K562 (cell line): Measurements from ENCODE around the gene TACC3. TPM values are rescaled to one million over a fixed set of nuclear protein-coding genes. Genes with fewer than 3 reads are reported as not detected.
A peak's percentile ranks its signal among the peaks of the same experiment; 100 is the strongest.

Source experiments
- EWSR1 ChIP-seq: fragments of 450-650 bp; IDR thresholded peaks from 2 replicates; pipeline ENCODE4 v1.6.1; 2018; ENCODE audit warnings: borderline replicate concordance, mild to moderate bottlenecking, low read depth, moderate library complexity; ENCODE audit not compliant: partially characterized antibody
- GABPA ChIP-seq: fragments of 200-800 bp; sonication (Bioruptor generic); conservative IDR thresholded peaks from 2 replicates; pipeline ENCODE4 v1.6.1; 2016; ENCODE audit warnings: low read depth, missing genetic modification characterization, missing compliant biosample characterization
- KDM4B ChIP-seq, 2 experiments: fragments of 450-650 bp in 1 of 2; sonication (generic) in 1 of 2; IDR thresholded peaks; 2 replicates each; pipeline ENCODE4 v1.6.1; 2016 to 2017; ENCODE audit warnings: borderline replicate concordance in 2 of 2, antibody characterized with exemption in 1 of 2, low read depth in 1 of 2, mild to moderate bottlenecking in 1 of 2
- TARDBP ChIP-seq: fragments of 450-650 bp; IDR thresholded peaks from 2 replicates; pipeline ENCODE4 v1.6.1; 2016
- ZNF224 ChIP-seq: sonication (generic); formaldehyde crosslinking; IDR thresholded peaks from 2 replicates; pipeline ENCODE4 v1.8.0; 2022; ENCODE audit warnings: mild to moderate bottlenecking, missing genetic modification reagents
- polyA plus RNA-seq, 8 experiments: library from polyadenylated mRNA; depleted of rRNA in 4 of 8; stranded (reverse) in 5 of 8; unstranded in 3 of 8; fragments of >200 nt; fragmentation: Nextera tagmentation in 2 of 8; fragmentation: Illumina TruSeq in 1 of 8; extraction: Ambion mirVana in 2 of 8; extraction: Trizol in 1 of 8; gene quantifications; 2 replicates each; pipeline versions ENCODE4 v1.2.1 to v1.2.3, GENCODE V29; 2011 to 2014; ENCODE audit warnings: inconsistent platforms in 1 of 8, missing spikeins in 1 of 8
- total RNA-seq, 7 experiments: library from RNA; depleted of rRNA in 6 of 7; stranded (reverse); fragments of >200 nt in 6 of 7; fragmentation: Illumina TruSeq in 2 of 7; extraction: Trizol in 2 of 7; gene quantifications; 2 replicates each; pipeline versions ENCODE4 v1.2.1 to v1.2.3, GENCODE V29; 2011 to 2021; ENCODE audit warnings: low replicate concordance in 1 of 7
- TF ChIP-seq, protein P1 (sequence below): sonication (generic); formaldehyde crosslinking; IDR thresholded peaks from 2 replicates; pipeline ENCODE4 v1.8.0; 2022; ENCODE audit warnings: mild to moderate bottlenecking, missing genetic modification reagents
- TF ChIP-seq, protein P2 (sequence below): fragments of 250-450 bp; sonication (Bioruptor Pico); IDR thresholded peaks from 2 replicates; pipeline ENCODE4 v1.8.0; 2022; ENCODE audit warnings: inconsistent platforms
- TF ChIP-seq, protein P3 (sequence below): fragments of 450-650 bp; IDR thresholded peaks from 2 replicates; pipeline ENCODE4 v1.6.1; 2016; ENCODE audit warnings: borderline replicate concordance
- TF ChIP-seq, protein P4 (sequence below): IDR thresholded peaks from 2 replicates; pipeline ENCODE4 v1.6.1; 2016; ENCODE audit warnings: missing genetic modification characterization, missing compliant biosample characterization
- TF ChIP-seq, protein P5 (sequence below), 2 experiments: IDR thresholded peaks; 2 replicates each; pipeline ENCODE4 v1.6.1; 2011; ENCODE audit warnings: borderline replicate concordance in 1 of 2, control low read depth in 1 of 2, low read depth in 1 of 2, low read length in 1 of 2, mild to moderate bottlenecking in 1 of 2, mixed read lengths in 1 of 2, moderate library complexity in 1 of 2; ENCODE audit not compliant: insufficient read depth in 1 of 2, insufficient read length in 1 of 2, poor library complexity in 1 of 2, severe bottlenecking in 1 of 2; ENCODE audit errors: extremely low read depth in 1 of 2

TACC3 gene
- total and polyA plus RNA-seq, 9 of the 15 experiments (the other 6 are each of a cell fraction or from before 2014, with no cell fraction given) = 1.9 to 122 (median 55.6) TPM

DNA sequence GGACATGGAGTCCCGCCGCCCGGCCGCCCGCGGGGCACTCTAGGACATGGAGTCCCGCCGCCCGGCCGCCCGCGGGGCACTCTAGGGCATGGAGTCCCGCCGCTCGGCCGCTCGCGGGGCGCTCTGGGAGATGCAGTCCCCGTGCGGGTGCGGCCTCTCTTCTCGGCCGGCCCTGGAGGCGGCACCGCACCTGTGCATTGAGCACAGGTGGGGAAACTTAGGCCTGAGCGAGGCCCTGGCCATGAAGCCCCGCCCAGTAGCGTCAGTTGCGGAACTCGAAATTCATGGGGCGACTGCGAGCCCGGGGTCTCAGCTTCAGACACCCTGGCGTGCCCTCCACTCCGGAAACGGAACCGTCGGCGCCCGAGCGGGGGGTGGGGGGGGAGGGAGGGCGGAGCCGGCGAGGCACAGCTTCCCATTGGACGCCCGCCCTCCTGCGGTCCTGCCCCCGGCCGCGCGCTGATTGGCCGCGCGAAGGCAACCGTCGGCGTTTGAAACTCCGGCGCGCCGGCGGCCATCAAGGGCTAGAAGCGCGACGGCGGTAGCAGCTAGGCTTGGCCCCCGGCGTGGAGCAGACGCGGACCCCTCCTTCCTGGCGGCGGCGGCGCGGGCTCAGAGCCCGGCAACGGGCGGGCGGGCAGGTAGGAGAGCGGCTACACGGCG is at the start of gene TACC3, which contains the start of gene TMEM129 (continued):
- TF ChIP-seq, protein P1, sequence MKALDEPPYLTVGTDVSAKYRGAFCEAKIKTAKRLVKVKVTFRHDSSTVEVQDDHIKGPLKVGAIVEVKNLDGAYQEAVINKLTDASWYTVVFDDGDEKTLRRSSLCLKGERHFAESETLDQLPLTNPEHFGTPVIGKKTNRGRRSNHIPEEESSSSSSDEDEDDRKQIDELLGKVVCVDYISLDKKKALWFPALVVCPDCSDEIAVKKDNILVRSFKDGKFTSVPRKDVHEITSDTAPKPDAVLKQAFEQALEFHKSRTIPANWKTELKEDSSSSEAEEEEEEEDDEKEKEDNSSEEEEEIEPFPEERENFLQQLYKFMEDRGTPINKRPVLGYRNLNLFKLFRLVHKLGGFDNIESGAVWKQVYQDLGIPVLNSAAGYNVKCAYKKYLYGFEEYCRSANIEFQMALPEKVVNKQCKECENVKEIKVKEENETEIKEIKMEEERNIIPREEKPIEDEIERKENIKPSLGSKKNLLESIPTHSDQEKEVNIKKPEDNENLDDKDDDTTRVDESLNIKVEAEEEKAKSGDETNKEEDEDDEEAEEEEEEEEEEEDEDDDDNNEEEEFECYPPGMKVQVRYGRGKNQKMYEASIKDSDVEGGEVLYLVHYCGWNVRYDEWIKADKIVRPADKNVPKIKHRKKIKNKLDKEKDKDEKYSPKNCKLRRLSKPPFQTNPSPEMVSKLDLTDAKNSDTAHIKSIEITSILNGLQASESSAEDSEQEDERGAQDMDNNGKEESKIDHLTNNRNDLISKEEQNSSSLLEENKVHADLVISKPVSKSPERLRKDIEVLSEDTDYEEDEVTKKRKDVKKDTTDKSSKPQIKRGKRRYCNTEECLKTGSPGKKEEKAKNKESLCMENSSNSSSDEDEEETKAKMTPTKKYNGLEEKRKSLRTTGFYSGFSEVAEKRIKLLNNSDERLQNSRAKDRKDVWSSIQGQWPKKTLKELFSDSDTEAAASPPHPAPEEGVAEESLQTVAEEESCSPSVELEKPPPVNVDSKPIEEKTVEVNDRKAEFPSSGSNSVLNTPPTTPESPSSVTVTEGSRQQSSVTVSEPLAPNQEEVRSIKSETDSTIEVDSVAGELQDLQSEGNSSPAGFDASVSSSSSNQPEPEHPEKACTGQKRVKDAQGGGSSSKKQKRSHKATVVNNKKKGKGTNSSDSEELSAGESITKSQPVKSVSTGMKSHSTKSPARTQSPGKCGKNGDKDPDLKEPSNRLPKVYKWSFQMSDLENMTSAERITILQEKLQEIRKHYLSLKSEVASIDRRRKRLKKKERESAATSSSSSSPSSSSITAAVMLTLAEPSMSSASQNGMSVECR (CRISPR knock-in tag) = peak; percentile 84
- TF ChIP-seq KDM4B (IDR thresholded peaks at IDR 0.05; ENCODE audit: borderline replicate concordance in 2 of 2, low read depth in 1 of 2) (peak in 1 of 2 experiments; percentile 98; a peak in 2 of 4 replicates), TARDBP (no peak), GABPA (tag) (peak; percentile 98), ZNF224 (no peak), EWSR1 (no peak)
- TF ChIP-seq, protein P2, sequence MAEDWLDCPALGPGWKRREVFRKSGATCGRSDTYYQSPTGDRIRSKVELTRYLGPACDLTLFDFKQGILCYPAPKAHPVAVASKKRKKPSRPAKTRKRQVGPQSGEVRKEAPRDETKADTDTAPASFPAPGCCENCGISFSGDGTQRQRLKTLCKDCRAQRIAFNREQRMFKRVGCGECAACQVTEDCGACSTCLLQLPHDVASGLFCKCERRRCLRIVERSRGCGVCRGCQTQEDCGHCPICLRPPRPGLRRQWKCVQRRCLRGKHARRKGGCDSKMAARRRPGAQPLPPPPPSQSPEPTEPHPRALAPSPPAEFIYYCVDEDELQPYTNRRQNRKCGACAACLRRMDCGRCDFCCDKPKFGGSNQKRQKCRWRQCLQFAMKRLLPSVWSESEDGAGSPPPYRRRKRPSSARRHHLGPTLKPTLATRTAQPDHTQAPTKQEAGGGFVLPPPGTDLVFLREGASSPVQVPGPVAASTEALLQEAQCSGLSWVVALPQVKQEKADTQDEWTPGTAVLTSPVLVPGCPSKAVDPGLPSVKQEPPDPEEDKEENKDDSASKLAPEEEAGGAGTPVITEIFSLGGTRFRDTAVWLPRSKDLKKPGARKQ (CRISPR knock-in tag) = no peak
- TF ChIP-seq, protein P3, sequence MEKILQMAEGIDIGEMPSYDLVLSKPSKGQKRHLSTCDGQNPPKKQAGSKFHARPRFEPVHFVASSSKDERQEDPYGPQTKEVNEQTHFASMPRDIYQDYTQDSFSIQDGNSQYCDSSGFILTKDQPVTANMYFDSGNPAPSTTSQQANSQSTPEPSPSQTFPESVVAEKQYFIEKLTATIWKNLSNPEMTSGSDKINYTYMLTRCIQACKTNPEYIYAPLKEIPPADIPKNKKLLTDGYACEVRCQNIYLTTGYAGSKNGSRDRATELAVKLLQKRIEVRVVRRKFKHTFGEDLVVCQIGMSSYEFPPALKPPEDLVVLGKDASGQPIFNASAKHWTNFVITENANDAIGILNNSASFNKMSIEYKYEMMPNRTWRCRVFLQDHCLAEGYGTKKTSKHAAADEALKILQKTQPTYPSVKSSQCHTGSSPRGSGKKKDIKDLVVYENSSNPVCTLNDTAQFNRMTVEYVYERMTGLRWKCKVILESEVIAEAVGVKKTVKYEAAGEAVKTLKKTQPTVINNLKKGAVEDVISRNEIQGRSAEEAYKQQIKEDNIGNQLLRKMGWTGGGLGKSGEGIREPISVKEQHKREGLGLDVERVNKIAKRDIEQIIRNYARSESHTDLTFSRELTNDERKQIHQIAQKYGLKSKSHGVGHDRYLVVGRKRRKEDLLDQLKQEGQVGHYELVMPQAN = peak; percentile 36; the same call in 1 of the 2 replicates
- TF ChIP-seq, protein P4, sequence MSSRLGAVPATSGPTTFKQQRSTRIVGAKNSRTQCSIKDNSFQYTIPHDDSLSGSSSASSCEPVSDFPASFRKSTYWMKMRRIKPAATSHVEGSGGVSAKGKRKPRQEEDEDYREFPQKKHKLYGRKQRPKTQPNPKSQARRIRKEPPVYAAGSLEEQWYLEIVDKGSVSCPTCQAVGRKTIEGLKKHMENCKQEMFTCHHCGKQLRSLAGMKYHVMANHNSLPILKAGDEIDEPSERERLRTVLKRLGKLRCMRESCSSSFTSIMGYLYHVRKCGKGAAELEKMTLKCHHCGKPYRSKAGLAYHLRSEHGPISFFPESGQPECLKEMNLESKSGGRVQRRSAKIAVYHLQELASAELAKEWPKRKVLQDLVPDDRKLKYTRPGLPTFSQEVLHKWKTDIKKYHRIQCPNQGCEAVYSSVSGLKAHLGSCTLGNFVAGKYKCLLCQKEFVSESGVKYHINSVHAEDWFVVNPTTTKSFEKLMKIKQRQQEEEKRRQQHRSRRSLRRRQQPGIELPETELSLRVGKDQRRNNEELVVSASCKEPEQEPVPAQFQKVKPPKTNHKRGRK (tag) = no peak
- TF ChIP-seq, protein P5, sequence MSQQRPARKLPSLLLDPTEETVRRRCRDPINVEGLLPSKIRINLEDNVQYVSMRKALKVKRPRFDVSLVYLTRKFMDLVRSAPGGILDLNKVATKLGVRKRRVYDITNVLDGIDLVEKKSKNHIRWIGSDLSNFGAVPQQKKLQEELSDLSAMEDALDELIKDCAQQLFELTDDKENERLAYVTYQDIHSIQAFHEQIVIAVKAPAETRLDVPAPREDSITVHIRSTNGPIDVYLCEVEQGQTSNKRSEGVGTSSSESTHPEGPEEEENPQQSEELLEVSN (IDR thresholded peaks at IDR 0.05; ENCODE audit: borderline replicate concordance in 1 of 2, extremely low read depth in 1 of 2, insufficient read depth in 1 of 2, insufficient read length in 1 of 2, low read depth in 1 of 2, low read length in 1 of 2, poor library complexity in 1 of 2, severe bottlenecking in 1 of 2) = peak in 1 of 2 experiments; percentile 28
